Endothelial cell of umbilical vein (primary cell): ENCODE measurements around the gene GCNT1. TPM values are rescaled to one million over a fixed set of nuclear protein-coding genes. Genes with fewer than 3 reads are reported as not detected.

Experiments
- BruUV-seq: library from RNA; stranded (reverse); fragments of 400-500 nt; replicated peaks from 2 replicates; lab custom pipeline; 2021; lab: Mats Ljungman, UMichigan
- CTCF ChIA-PET: fragments of 300-600, 350-600 bp; sonication (Branson Sonifier 250); formaldehyde crosslinking; loops from one replicate; lab custom pipeline; 2021; ENCODE audit warnings: antibody characterized with exemption, inconsistent platforms; lab: Charles Lee
- POLR2A ChIA-PET: fragments of 300-600, 350-600 bp; sonication (Branson Sonifier 250); formaldehyde crosslinking; loops from one replicate; lab custom pipeline; 2021; ENCODE audit warnings: antibody characterized with exemption, inconsistent platforms; lab: Charles Lee
- DNase-seq: peaks from one replicate; pipeline ENCODE4 v3.0.0-alpha.2; 2011; ENCODE audit warnings: low read depth, low spot score
- FAIRE-seq: peaks from 2 replicates; lab custom pipeline; 2011; peaks lifted over from hg19 to GRCh38; lab: Jason Lieb, UNC
- H2AFZ ChIP-seq: 2 replicates; pipeline ENCODE4 v1.6.0; 2012; ENCODE audit warnings: low read depth, low read length, control low read depth, inconsistent platforms
- H3K27ac ChIP-seq: 2 replicates; pipeline ENCODE4 v1.5.1; 2011; ENCODE audit warnings: low read depth, mild to moderate bottlenecking, control low read depth, low read length, moderate library complexity; ENCODE audit not compliant: insufficient read depth
- H3K27me3 ChIP-seq, 2 experiments: 2 replicates each; pipeline versions ENCODE4 v1.6.0 to v1.6.1; 2011; ENCODE audit warnings: low read length in 2 of 2, mixed read lengths in 1 of 2; ENCODE audit not compliant: control insufficient read depth in 2 of 2, insufficient read depth in 2 of 2
- H3K36me3 ChIP-seq, 2 experiments: 2 replicates in 1 of 2; 3 replicates in 1 of 2; pipeline ENCODE4 v1.5.1; 2011; ENCODE audit warnings: low read length in 2 of 2, mild to moderate bottlenecking in 1 of 2, moderate library complexity in 1 of 2; ENCODE audit not compliant: control insufficient read depth in 2 of 2, insufficient read depth in 2 of 2; ENCODE audit errors: extremely low read depth in 1 of 2
- H3K4me1 ChIP-seq: 3 replicates; pipeline ENCODE4 v1.5.1; 2011; ENCODE audit warnings: mild to moderate bottlenecking, low read length; ENCODE audit not compliant: control insufficient read depth, insufficient read depth; ENCODE audit errors: extremely low read depth
- H3K4me2 ChIP-seq: 2 replicates; pipeline ENCODE4 v1.6.1; 2011; ENCODE audit warnings: low read length, control low read depth, mixed read lengths; ENCODE audit not compliant: insufficient read depth
- H3K4me3 ChIP-seq, 3 experiments: fragments of 200-600 bp in 1 of 3; sonication (generic), shearing (Covaris generic) in 1 of 3; replicated peaks in 1 of 3; 2 replicates each; pipeline ENCODE4 v1.5.1; 2011 to 2016; ENCODE audit warnings: control low read depth in 3 of 3, low read length in 3 of 3, mild to moderate bottlenecking in 2 of 3, inconsistent platforms in 1 of 3, low read depth in 1 of 3, moderate library complexity in 1 of 3; ENCODE audit not compliant: insufficient read depth in 1 of 3
- H3K79me2 ChIP-seq: 2 replicates; pipeline ENCODE4 v1.6.0; 2012; ENCODE audit warnings: low read length, inconsistent platforms; ENCODE audit not compliant: control insufficient read depth, insufficient read depth
- H3K9ac ChIP-seq: replicated peaks from 2 replicates; pipeline ENCODE3; 2011; ENCODE audit warnings: low read length, control low read depth; ENCODE audit not compliant: insufficient read depth; ENCODE audit errors: extremely low read depth
- H3K9me1 ChIP-seq: replicated peaks from 3 replicates; pipeline ENCODE4 v1.6.0; 2011; ENCODE audit warnings: mild to moderate bottlenecking, low read length; ENCODE audit not compliant: control insufficient read depth, insufficient read depth; ENCODE audit errors: extremely low read depth
- H3K9me3 ChIP-seq: replicated peaks from 2 replicates; pipeline ENCODE4 v1.5.1; 2012; ENCODE audit warnings: low read length, inconsistent platforms; ENCODE audit not compliant: control insufficient read depth, insufficient read depth
- H4K20me1 ChIP-seq: replicated peaks from 2 replicates; pipeline ENCODE3; 2011; ENCODE audit warnings: mild to moderate bottlenecking, low read length; ENCODE audit not compliant: control insufficient read depth, insufficient read depth; ENCODE audit errors: extremely low read depth
- EZH2 ChIP-seq: IDR thresholded peaks from 2 replicates; pipeline ENCODE4 v1.6.1; 2012; ENCODE audit warnings: borderline replicate concordance, low read depth, mild to moderate bottlenecking, moderate library complexity, low read length, inconsistent platforms; ENCODE audit not compliant: severe bottlenecking
- FOS ChIP-seq: IDR thresholded peaks from 2 replicates; pipeline ENCODE4 v1.6.1; 2011; ENCODE audit warnings: mild to moderate bottlenecking, low read length, moderate library complexity, borderline replicate concordance; ENCODE audit not compliant: insufficient read depth
- GATA2 ChIP-seq: IDR thresholded peaks from 2 replicates; pipeline ENCODE4 v1.7.0; 2011; ENCODE audit warnings: low read depth, mild to moderate bottlenecking, moderate library complexity, mixed read lengths, low read length; ENCODE audit not compliant: insufficient read length, insufficient read depth
- JUN ChIP-seq: IDR thresholded peaks from 2 replicates; pipeline ENCODE4 v1.6.1; 2011; ENCODE audit warnings: borderline replicate concordance, low read depth; ENCODE audit not compliant: insufficient read length, insufficient read depth
- MYC ChIP-seq: IDR thresholded peaks from one replicate; pipeline ENCODE4 v1.6.1; 2011; ENCODE audit warnings: mild to moderate bottlenecking, low read depth, low read length
- POLR2A ChIP-seq: IDR thresholded peaks from 2 replicates; pipeline ENCODE4 v1.6.1; 2012; ENCODE audit warnings: low read depth, mild to moderate bottlenecking, control low read depth, low read length
- POLR2AphosphoS5 ChIP-seq: IDR thresholded peaks from 2 replicates; pipeline ENCODE4 v1.6.1; 2012; ENCODE audit warnings: low read depth, mild to moderate bottlenecking, control low read depth, low read length, moderate library complexity; ENCODE audit not compliant: insufficient read depth
- dilution Hi-C: fragments of 300-500 bp; cut with MboI; formaldehyde crosslinking; loops from one replicate; pipeline ENCODE4 v1.15.0; 2019; ENCODE audit warnings: low sequenced_read_pairs; ENCODE audit not compliant: extremely low pct_ligation_motif_present
- intact Hi-C: fragments of 100-400 bp; cut with micrococcal nuclease; formaldehyde crosslinking; loops from one replicate; pipeline ENCODE4 v1.10.0; 2022
- polyA plus RNA-seq, 4 experiments: library from polyadenylated mRNA; depleted of rRNA in 3 of 4; stranded (reverse) in 3 of 4; unstranded in 1 of 4; fragments of >200 nt; gene quantifications; 2 replicates each; pipeline versions ENCODE4 v1.2.1 to v1.2.3, GENCODE V29; 2011 to 2012; ENCODE audit warnings: missing spikeins in 1 of 4
- total RNA-seq: library from RNA; stranded (reverse); gene quantifications from 2 replicates; pipeline ENCODE4 v1.2.3, GENCODE V29; 2021
- TF ChIP-seq, protein P1 (sequence below): IDR thresholded peaks from 2 replicates; pipeline ENCODE4 v1.6.1; 2011; ENCODE audit not compliant: insufficient read depth, insufficient read length
- TF ChIP-seq, protein P2 (sequence below), 2 donors: IDR thresholded peaks; 1 replicate in 1 of 2; 2 replicates in 1 of 2; pipeline ENCODE4 v1.5.1; 2011; ENCODE audit warnings: low read length in 2 of 2, mild to moderate bottlenecking in 2 of 2, moderate library complexity in 2 of 2, control low read depth in 1 of 2, inconsistent platforms in 1 of 2, low read depth in 1 of 2; ENCODE audit not compliant: insufficient read depth in 1 of 2; ENCODE audit errors: extremely low read depth in 1 of 2

Gene GCNT1
- total and polyA plus RNA-seq, 2 donors (not counting 3 experiments of a cell fraction or from before 2014, with no cell fraction given), result 18.1 to 30.9 TPM

DNA sequence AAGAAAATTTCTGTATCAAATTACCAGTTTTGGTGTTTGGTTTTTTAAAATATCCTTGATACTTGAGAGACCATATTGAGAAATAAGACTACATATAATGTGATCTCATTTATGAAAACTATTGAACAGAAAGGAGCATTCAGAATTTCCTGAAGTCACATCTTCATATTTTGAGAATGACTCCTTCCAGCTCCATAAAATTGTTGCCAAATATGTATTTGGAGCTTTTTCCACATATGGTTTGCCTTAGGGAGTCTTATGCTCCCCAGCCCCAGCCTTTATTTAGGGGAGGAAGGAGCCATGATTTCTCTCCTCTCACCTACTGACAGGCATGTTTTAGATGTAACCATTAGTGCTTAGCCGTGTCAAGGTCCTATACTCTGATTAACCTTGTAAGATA, 51.1 kb downstream of the GCNT1 start:
- intact Hi-C loops, result no loop called here
- CTCF ChIA-PET, result no interaction called here

More for the DNA sequence above, 51.1 kb downstream of the GCNT1 start:
- no peak for DNase-seq
- Histone ChIP-seq H3K9ac (no peak overlapping the region), H3K4me2 (no peak overlapping the region), H3K27me3 (no peaks in the 10 kb centered on the region), H3K4me3 (no peak overlapping the region), H3K4me1 (no peaks in the 10 kb centered on the region), H3K9me3 (no peaks in the 10 kb centered on the region), H3K79me2 (no peaks in the 10 kb centered on the region), H3K27ac (no peak overlapping the region), H2AFZ (no peak overlapping the region), H3K36me3 (no peaks in the 10 kb centered on the region), H4K20me1 (no peaks in the 10 kb centered on the region), H3K9me1 (no peaks in the 10 kb centered on the region)
- TF ChIP-seq EZH2, result no peak
- no peak for TF ChIP-seq POLR2AphosphoS5
- TF ChIP-seq FOS, result no peak
- TF ChIP-seq JUN, result no peak
- no peak for TF ChIP-seq POLR2A
- TF ChIP-seq, protein P1, sequence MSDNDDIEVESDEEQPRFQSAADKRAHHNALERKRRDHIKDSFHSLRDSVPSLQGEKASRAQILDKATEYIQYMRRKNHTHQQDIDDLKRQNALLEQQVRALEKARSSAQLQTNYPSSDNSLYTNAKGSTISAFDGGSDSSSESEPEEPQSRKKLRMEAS, result no peak
- TF ChIP-seq, protein P2, sequence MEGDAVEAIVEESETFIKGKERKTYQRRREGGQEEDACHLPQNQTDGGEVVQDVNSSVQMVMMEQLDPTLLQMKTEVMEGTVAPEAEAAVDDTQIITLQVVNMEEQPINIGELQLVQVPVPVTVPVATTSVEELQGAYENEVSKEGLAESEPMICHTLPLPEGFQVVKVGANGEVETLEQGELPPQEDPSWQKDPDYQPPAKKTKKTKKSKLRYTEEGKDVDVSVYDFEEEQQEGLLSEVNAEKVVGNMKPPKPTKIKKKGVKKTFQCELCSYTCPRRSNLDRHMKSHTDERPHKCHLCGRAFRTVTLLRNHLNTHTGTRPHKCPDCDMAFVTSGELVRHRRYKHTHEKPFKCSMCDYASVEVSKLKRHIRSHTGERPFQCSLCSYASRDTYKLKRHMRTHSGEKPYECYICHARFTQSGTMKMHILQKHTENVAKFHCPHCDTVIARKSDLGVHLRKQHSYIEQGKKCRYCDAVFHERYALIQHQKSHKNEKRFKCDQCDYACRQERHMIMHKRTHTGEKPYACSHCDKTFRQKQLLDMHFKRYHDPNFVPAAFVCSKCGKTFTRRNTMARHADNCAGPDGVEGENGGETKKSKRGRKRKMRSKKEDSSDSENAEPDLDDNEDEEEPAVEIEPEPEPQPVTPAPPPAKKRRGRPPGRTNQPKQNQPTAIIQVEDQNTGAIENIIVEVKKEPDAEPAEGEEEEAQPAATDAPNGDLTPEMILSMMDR (IDR thresholded peaks at IDR 0.05; ENCODE audit: extremely low read depth in 1 of 2, insufficient read depth in 1 of 2, low read depth in 1 of 2, low read length in 2 of 2), result no peak
- no peak for TF ChIP-seq GATA2
- no peak for TF ChIP-seq MYC
- FAIRE-seq, result no peak
- dilution Hi-C loops, result no loop called here
- no TSS peak for BruUV-seq
- POLR2A ChIA-PET, result no interaction called here
